Erythroblast (primary cell): ENCODE results near the gene SPRN.

Experiments
- GATA1 ChIP-seq: IDR thresholded peaks from 2 replicates; pipeline ENCODE4 v1.6.1; 2011; ENCODE audit warnings: low read depth, mild to moderate bottlenecking, control low read depth, low read length, moderate library complexity
- POLR2A ChIP-seq: IDR thresholded peaks from 2 replicates; pipeline ENCODE4 v1.6.1; 2011; ENCODE audit warnings: mild to moderate bottlenecking, low read length

GRCh38 chr10:133462512-133463305 lies 38.3 kb upstream of the SPRN start:
- TF ChIP-seq POLR2A (no peak), GATA1 (no peak)
